GM12878 (cell line): Measurements from ENCODE around the gene RASGRF1. TPM values are rescaled to one million over a fixed set of nuclear protein-coding genes. Genes with fewer than 3 reads are reported as not detected.

Source experiments
- ATAC-seq: fragments of 200-7000 bp; cut with Tn5 transposase; 3 replicates; pipeline ENCODE4 v1.9.1; 2020; ENCODE audit warnings: mild to moderate bottlenecking, moderate library complexity
- BruUV-seq: library from RNA; stranded (reverse); fragments of 400-500 nt; replicated peaks from 2 replicates; lab custom pipeline; 2021; lab: Mats Ljungman, UMichigan
- CTCF ChIA-PET: fragments of 300-600 bp; sonication (Branson Sonifier 250); formaldehyde crosslinking; extraction: SDS; loops from one replicate; lab custom pipeline; 2021; ENCODE audit warnings: inconsistent platforms; lab: Yijun Ruan, JAX
- POLR2A ChIA-PET: fragments of 350-600 bp; formaldehyde crosslinking; extraction: SDS; loops from one replicate; lab custom pipeline; 2021; ENCODE audit warnings: inconsistent platforms; lab: Charles Lee
- RAD21 ChIA-PET: fragments of 300-600 bp; sonication (Branson Sonifier 250); formaldehyde crosslinking; loops from one replicate; lab custom pipeline; 2023; ENCODE audit warnings: antibody characterized with exemption; ENCODE audit not compliant: unreplicated experiment; lab: Charles Lee
- SMC1A ChIA-PET: fragments of 300-600 bp; sonication (Branson Sonifier 250); formaldehyde crosslinking; loops from one replicate; lab custom pipeline; 2023; ENCODE audit not compliant: unreplicated experiment, uncharacterized antibody; lab: Charles Lee
- DNase-seq: peaks from one replicate; pipeline ENCODE4 v3.0.0-alpha.2; 2011; ENCODE audit warnings: low read depth, low spot score
- FAIRE-seq: peaks from 3 replicates; lab custom pipeline; 2011; peaks lifted over from hg19 to GRCh38; lab: Jason Lieb, UNC
- H2AFZ ChIP-seq: 2 replicates; pipeline ENCODE4 v1.6.0; 2011; ENCODE audit warnings: low read depth, low read length, control low read depth; ENCODE audit not compliant: control insufficient read depth
- H3K27ac ChIP-seq: 2 replicates; pipeline ENCODE4 v1.5.1; 2011; ENCODE audit warnings: control low read depth; ENCODE audit not compliant: control insufficient read depth, insufficient read depth
- H3K27me3 ChIP-seq, 2 experiments: replicated peaks in 1 of 2; 2 replicates each; pipeline versions ENCODE4 v1.6.0 to v1.6.1; 2011; ENCODE audit warnings: low read length in 1 of 2; ENCODE audit not compliant: control insufficient read depth in 2 of 2, insufficient read depth in 2 of 2
- H3K36me3 ChIP-seq, 2 experiments: 2 replicates each; pipeline ENCODE4 v1.5.1; 2011; ENCODE audit warnings: low read length in 1 of 2; ENCODE audit not compliant: control insufficient read depth in 2 of 2, insufficient read depth in 2 of 2
- H3K4me1 ChIP-seq: 2 replicates; pipeline ENCODE4 v1.6.1; 2011; ENCODE audit warnings: mild to moderate bottlenecking, low read length, moderate library complexity, mixed read lengths; ENCODE audit not compliant: control insufficient read depth, insufficient read depth
- H3K4me2 ChIP-seq: 2 replicates; pipeline ENCODE4 v1.6.0; 2011; ENCODE audit warnings: control low read depth; ENCODE audit not compliant: control insufficient read depth, insufficient read depth
- H3K4me3 ChIP-seq: fragments of 200-600 bp; sonication (generic); 2 replicates; pipeline ENCODE4 v1.5.1; 2016
- H3K79me2 ChIP-seq: 2 replicates; pipeline ENCODE4 v1.6.0; 2011; ENCODE audit warnings: low read length; ENCODE audit not compliant: control insufficient read depth, insufficient read depth
- H3K9ac ChIP-seq: 2 replicates; pipeline ENCODE4 v1.8.0; 2011; ENCODE audit warnings: low read length, control low read depth, mixed read lengths; ENCODE audit not compliant: control insufficient read depth, insufficient read depth
- H3K9me3 ChIP-seq: replicated peaks from 3 replicates; pipeline ENCODE4 v1.5.1; 2011; ENCODE audit warnings: mild to moderate bottlenecking, low read length; ENCODE audit not compliant: control insufficient read depth, insufficient read depth
- H4K20me1 ChIP-seq: 2 replicates; pipeline ENCODE4 v1.6.0; 2011; ENCODE audit not compliant: control insufficient read depth, insufficient read depth
- CREB1 ChIP-seq: IDR thresholded peaks from 2 replicates; pipeline ENCODE4 v1.6.1; 2012; ENCODE audit warnings: low read depth, mild to moderate bottlenecking, inconsistent platforms
- ELK1 ChIP-seq: IDR thresholded peaks from 2 replicates; pipeline ENCODE4 v1.6.1; 2012; ENCODE audit warnings: low read depth, low read length, improper control_type of control experiment
- HDAC6 ChIP-seq: fragments of 200-600 bp; sonication (generic); IDR thresholded peaks from one replicate; pipeline ENCODE4 v1.8.0; 2017; ENCODE audit warnings: antibody characterized with exemption; ENCODE audit not compliant: unreplicated experiment
- HDGF ChIP-seq: fragments of 450-650 bp; IDR thresholded peaks from 2 replicates; pipeline ENCODE4 v1.6.1; 2016; ENCODE audit warnings: antibody characterized with exemption
- IKZF1 ChIP-seq: fragments of 450-650 bp; conservative IDR thresholded peaks from 2 replicates; pipeline ENCODE4 v1.6.1; 2017; ENCODE audit warnings: antibody characterized with exemption, mild to moderate bottlenecking
- MTA2 ChIP-seq: fragments of 450-650 bp; IDR thresholded peaks from 2 replicates; pipeline ENCODE4 v1.6.1; 2016; ENCODE audit warnings: low read depth, mild to moderate bottlenecking, moderate library complexity
- NR2C1 ChIP-seq: fragments of 450-650 bp; IDR thresholded peaks from 2 replicates; pipeline ENCODE4 v1.6.1; 2017; ENCODE audit warnings: antibody characterized with exemption, mild to moderate bottlenecking, moderate library complexity
- PBX3 ChIP-seq: IDR thresholded peaks from 2 replicates; pipeline ENCODE4 v1.6.1; 2011; ENCODE audit warnings: mild to moderate bottlenecking, low read depth, low read length, moderate library complexity; ENCODE audit not compliant: insufficient replicate concordance
- RFX5 ChIP-seq: IDR thresholded peaks from 2 replicates; pipeline ENCODE4 v1.6.1; 2011; ENCODE audit warnings: low read depth, low read length, improper control_type of control experiment
- SIN3A ChIP-seq: IDR thresholded peaks from 2 replicates; pipeline ENCODE4 v1.6.1; 2012; ENCODE audit warnings: low read depth, low read length, improper control_type of control experiment
- SKIL ChIP-seq: fragments of 450-650 bp; IDR thresholded peaks from 2 replicates; pipeline ENCODE4 v1.6.1; 2017; ENCODE audit warnings: mild to moderate bottlenecking, low read depth, inconsistent platforms; ENCODE audit not compliant: poor library complexity, severe bottlenecking
- SUPT20H ChIP-seq: IDR thresholded peaks from 2 replicates; pipeline ENCODE4 v1.6.1; 2011; ENCODE audit warnings: low read depth, mild to moderate bottlenecking, low read length, moderate library complexity, borderline replicate concordance; ENCODE audit not compliant: control insufficient read depth
- TAF1 ChIP-seq: IDR thresholded peaks from 2 replicates; pipeline ENCODE4 v1.6.1; 2011; ENCODE audit warnings: mild to moderate bottlenecking, low read depth, low read length, borderline replicate concordance
- ZNF622 ChIP-seq: fragments of 450-650 bp; IDR thresholded peaks from 2 replicates; pipeline ENCODE4 v1.6.1; 2017; ENCODE audit warnings: mild to moderate bottlenecking, inconsistent platforms
- WGBS: methylation state at CpG from one replicate; pipeline ENCODE4 v1.1.6; 2016; ENCODE audit warnings: low lambda C conversion rate; ENCODE audit not compliant: insufficient replicate concordance, insufficient coverage; ENCODE audit errors: missing lambda C conversion rate; 5-methylcytosine and 5-hydroxymethylcytosine counted together
- in situ Hi-C: fragments of 300-500 bp; cut with MboI; formaldehyde crosslinking; loops from 9 replicates; pipeline ENCODE4 v1.14.3; 2018; ENCODE audit warnings: mixed read lengths
- intact Hi-C: fragments of 100-400 bp; cut with micrococcal nuclease; formaldehyde crosslinking; loops from one replicate; pipeline ENCODE4 v1.14.2; 2022; ENCODE audit not compliant: unreplicated experiment
- polyA plus RNA-seq, 11 experiments: library from polyadenylated mRNA; depleted of rRNA in 4 of 11; unstranded in 6 of 11; stranded (reverse) in 5 of 11; fragments of >200 nt; fragmentation: Nextera tagmentation in 4 of 11; fragmentation: Illumina TruSeq in 1 of 11; extraction: Ambion mirVana in 4 of 11; extraction: Trizol in 1 of 11; gene quantifications; 1 replicate in 1 of 11; 2 replicates in 10 of 11; pipeline versions ENCODE4 v1.2.1 to v1.2.3, GENCODE V29; 2011 to 2016; ENCODE audit warnings: inconsistent platforms in 2 of 11, missing spikeins in 2 of 11, low read depth in 1 of 11
- total RNA-seq, 4 experiments: library from RNA; depleted of rRNA in 3 of 4; stranded (reverse); fragments of >200 nt in 3 of 4; fragmentation: Illumina TruSeq in 1 of 4; extraction: Trizol in 1 of 4; gene quantifications; 2 replicates each; pipeline versions ENCODE4 v1.2.1 to v1.2.3, GENCODE V29; 2013 to 2021
- TF ChIP-seq, protein P1 (sequence below): IDR thresholded peaks from 2 replicates; pipeline ENCODE4 v1.6.1; 2012; ENCODE audit warnings: low read depth, low read length, improper control_type of control experiment
- TF ChIP-seq, protein P2 (sequence below): IDR thresholded peaks from 2 replicates; pipeline ENCODE4 v1.6.1; 2011; ENCODE audit warnings: low read depth, mild to moderate bottlenecking, low read length, moderate library complexity, borderline replicate concordance; ENCODE audit errors: extremely low read depth

The RASGRF1 gene
- total and polyA plus RNA-seq, 10 of the 15 experiments (the other 5 are each of a cell fraction or from before 2014, with no cell fraction given), result 0.20 to 1.9 (median 0.86) TPM

DNA sequence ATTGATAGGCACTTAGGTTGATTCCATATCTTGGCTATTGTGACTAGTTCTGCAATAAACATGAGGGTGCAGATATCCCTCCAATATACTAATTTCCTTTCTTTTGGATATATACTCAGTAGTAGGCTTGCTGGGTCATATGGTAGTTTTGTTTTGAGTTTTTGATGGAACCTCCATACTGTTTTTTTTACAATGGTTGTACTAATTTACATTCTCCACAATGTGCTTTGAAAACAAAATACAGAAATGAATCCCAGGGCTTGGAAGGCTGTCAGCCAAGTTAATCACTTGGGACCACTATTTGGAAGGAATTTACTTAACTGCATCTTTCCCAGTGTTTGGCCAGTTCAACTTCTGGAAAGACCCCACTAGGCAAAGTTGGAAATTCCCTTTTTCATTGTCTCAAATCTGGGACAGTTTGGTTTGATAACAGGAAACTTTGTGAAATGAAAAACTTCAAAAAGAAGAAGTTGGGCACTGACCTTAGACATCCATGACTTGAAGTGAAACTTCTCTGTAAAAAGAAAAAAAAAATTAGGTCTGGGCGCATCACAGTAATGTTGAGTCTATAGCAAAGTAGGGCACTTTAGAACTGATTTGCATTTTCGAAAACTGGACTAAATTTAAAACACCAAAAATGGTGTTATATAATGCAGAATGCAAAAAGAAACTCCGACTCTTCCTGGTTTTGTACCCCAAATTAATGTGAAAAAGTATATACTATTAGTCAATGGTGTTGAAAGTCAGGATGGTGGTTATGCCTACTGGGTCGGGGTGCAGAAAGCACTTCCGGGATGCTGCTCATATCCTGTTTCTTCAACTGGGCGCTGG lies 151.7 kb downstream of the RASGRF1 start:
- Histone ChIP-seq H3K79me2 (peaks cover 57% of the 10 kb centered on the region), H3K27ac (peak overlapping the region; percentile 91), H2AFZ (no peak overlapping the region), H3K9ac (peak overlapping the region; percentile 83), H3K27me3 (no peaks in the 10 kb centered on the region), H3K4me1 (peaks cover 28% of the 10 kb centered on the region), H3K9me3 (no peaks in the 10 kb centered on the region), H4K20me1 (no peaks in the 10 kb centered on the region), H3K4me3 (peak overlapping the region; percentile 60; the same call in 1 of the 2 replicates), H3K4me2 (peak overlapping the region; percentile 96), H3K36me3 (peaks cover 19 to 32% of the 10 kb centered on the region in 2 experiments)
- DNase-seq, result peak; percentile 91
- peak; percentile 82 for FAIRE-seq
- peak; percentile 73 for ATAC-seq
- in situ Hi-C loops, result loop anchor here (5.0 kb wide), 1 partner anchor 68 kb away; no protein-coding TSS in a partner anchor
- ChIA-PET CTCF (interaction anchor here (0.8 to 4.2 kb wide), 5 partner anchors 38 to 68 kb away, joined by 3 to 36 read pairs (median 10); no protein-coding TSS in a partner anchor), POLR2A (interaction anchor here (0.6 to 1.9 kb wide), 2 partner anchors 18 to 40 kb away, joined by 3 to 11 read pairs; no protein-coding TSS in a partner anchor), SMC1A (interaction anchor here (0.8 to 6.6 kb wide), 8 partner anchors 12 to 69 kb away, joined by 3 to 79 read pairs (median 4); no protein-coding TSS in a partner anchor), RAD21 (interaction anchor here (0.8 to 3.4 kb wide), 4 partner anchors 39 to 68 kb away, joined by 3 to 38 read pairs (median 10); no protein-coding TSS in a partner anchor)
- WGBS, result 1% methylated on average over 6 of the region's 6 CpGs
- BruUV-seq, result TSS peak; percentile 4
- intact Hi-C loops, result loop anchor here (1.0 to 5.0 kb wide), 3 partner anchors 38 to 88 kb away; no protein-coding TSS in a partner anchor
- TF ChIP-seq RFX5, result no peak
- TF ChIP-seq, protein P1, sequence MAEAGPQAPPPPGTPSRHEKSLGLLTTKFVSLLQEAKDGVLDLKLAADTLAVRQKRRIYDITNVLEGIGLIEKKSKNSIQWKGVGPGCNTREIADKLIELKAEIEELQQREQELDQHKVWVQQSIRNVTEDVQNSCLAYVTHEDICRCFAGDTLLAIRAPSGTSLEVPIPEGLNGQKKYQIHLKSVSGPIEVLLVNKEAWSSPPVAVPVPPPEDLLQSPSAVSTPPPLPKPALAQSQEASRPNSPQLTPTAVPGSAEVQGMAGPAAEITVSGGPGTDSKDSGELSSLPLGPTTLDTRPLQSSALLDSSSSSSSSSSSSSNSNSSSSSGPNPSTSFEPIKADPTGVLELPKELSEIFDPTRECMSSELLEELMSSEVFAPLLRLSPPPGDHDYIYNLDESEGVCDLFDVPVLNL, result no peak
- TF ChIP-seq NR2C1, result peak; percentile 68
- no peak for TF ChIP-seq HDAC6
- TF ChIP-seq, protein P2, sequence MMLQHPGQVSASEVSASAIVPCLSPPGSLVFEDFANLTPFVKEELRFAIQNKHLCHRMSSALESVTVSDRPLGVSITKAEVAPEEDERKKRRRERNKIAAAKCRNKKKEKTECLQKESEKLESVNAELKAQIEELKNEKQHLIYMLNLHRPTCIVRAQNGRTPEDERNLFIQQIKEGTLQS, result no peak
- TF ChIP-seq MTA2, result peak; percentile 78
- no peak for TF ChIP-seq PBX3
- TF ChIP-seq SIN3A, result no peak
- no peak for TF ChIP-seq HDGF
- TF ChIP-seq CREB1, result no peak
- TF ChIP-seq ZNF622, result no peak
- TF ChIP-seq ELK1, result no peak
- peak; percentile 86 for TF ChIP-seq SKIL
- peak; percentile 77; the same call in 1 of the 2 replicates for TF ChIP-seq TAF1
- TF ChIP-seq SUPT20H, result no peak
- peak; percentile 98 for TF ChIP-seq IKZF1
